Calu3 (cell line): ENCODE measurements around the gene C20orf96. TPM values are rescaled to one million over a fixed set of nuclear protein-coding genes. Genes with fewer than 3 reads are reported as not detected.

ENCODE experiments used
- BruUV-seq: library from RNA; stranded (reverse); fragments of 400-500 nt; replicated peaks from 2 replicates; lab custom pipeline; 2021; lab: Mats Ljungman, UMichigan
- CTCF ChIA-PET: fragments of 300-600 bp; sonication (Branson Sonifier 250); formaldehyde crosslinking; loops from one replicate; lab custom pipeline; 2022; ENCODE audit warnings: antibody characterized with exemption; lab: Charles Lee
- DNase-seq: peaks from one replicate; pipeline ENCODE4 v3.0.0; 2022
- H3K27ac Mint-ChIP-seq: one replicate; pipeline ENCODE4 v1.8.0; 2022; ENCODE audit warnings: mixed read lengths; ENCODE audit not compliant: unreplicated experiment
- H3K27me3 Mint-ChIP-seq: one replicate; pipeline ENCODE4 v1.8.0; 2022; ENCODE audit warnings: mixed read lengths; ENCODE audit not compliant: unreplicated experiment
- H3K36me3 Mint-ChIP-seq: one replicate; pipeline ENCODE4 v1.8.0; 2022; ENCODE audit warnings: mild to moderate bottlenecking, moderate library complexity, mixed read lengths; ENCODE audit not compliant: insufficient read depth, unreplicated experiment
- H3K4me1 Mint-ChIP-seq: one replicate; pipeline ENCODE4 v1.8.0; 2022; ENCODE audit warnings: mild to moderate bottlenecking, low read depth, mixed read lengths; ENCODE audit not compliant: unreplicated experiment
- H3K4me3 Mint-ChIP-seq: one replicate; pipeline ENCODE4 v1.8.0; 2022; ENCODE audit warnings: mild to moderate bottlenecking, low read depth, moderate library complexity, mixed read lengths; ENCODE audit not compliant: unreplicated experiment
- H3K9me3 Mint-ChIP-seq: one replicate; pipeline ENCODE4 v1.8.0; 2022; ENCODE audit warnings: low read depth, mixed read lengths; ENCODE audit not compliant: unreplicated experiment
- CTCF ChIP-seq: fragments of 200-600 bp; IDR thresholded peaks from one replicate; pipeline ENCODE4 v1.8.0; 2022; ENCODE audit warnings: antibody characterized with exemption; ENCODE audit not compliant: unreplicated experiment
- intact Hi-C: fragments of 100-400 bp; cut with micrococcal nuclease; formaldehyde crosslinking; loops from one replicate; pipeline ENCODE4 v1.10.0; 2022; ENCODE audit not compliant: unreplicated experiment
- total RNA-seq: library from RNA; stranded (reverse); gene quantifications from 2 replicates; pipeline ENCODE4 v1.2.3, GENCODE V29; 2022

C20orf96 gene
- total RNA-seq, 1 experiment from 2014 or later = 7.3 TPM

- H3K4me3 Mint-ChIP-seq = no peak overlapping the region
- no peak for TF ChIP-seq CTCF
- no peaks in the 10 kb centered on the region for H3K27me3 Mint-ChIP-seq
Observed at GRCh38 chr20:237929-238328, 52.6 kb downstream of the C20orf96 start.

GRCh38 chr20:237489-237888, 53.1 kb downstream of the C20orf96 start:
- Mint-ChIP-seq H3K27me3 (no peaks in the 10 kb centered on the region), H3K27ac (no peak overlapping the region), H3K4me1 (no peaks in the 10 kb centered on the region), H3K36me3 (no peaks in the 10 kb centered on the region), H3K4me3 (no peak overlapping the region), H3K9me3 (no peaks in the 10 kb centered on the region)
- DNase-seq = no peak
- TF ChIP-seq CTCF = no peak
- intact Hi-C loops = no loop called here
- CTCF ChIA-PET = no interaction called here
- BruUV-seq = no TSS peak

More at GRCh38 chr20:237929-238328, 52.6 kb downstream of the C20orf96 start:
- intact Hi-C loops = no loop called here
- BruUV-seq = no TSS peak
- CTCF ChIA-PET = no interaction called here
- Mint-ChIP-seq H3K36me3 (no peaks in the 10 kb centered on the region), H3K27ac (no peak overlapping the region), H3K9me3 (no peaks in the 10 kb centered on the region), H3K4me1 (no peaks in the 10 kb centered on the region)
- no peak for DNase-seq

GRCh38 chr20:235891-236290, 54.7 kb downstream of the C20orf96 start:
- no peaks in the 10 kb centered on the region for H3K36me3 Mint-ChIP-seq
- H3K27ac Mint-ChIP-seq = no peak overlapping the region
- H3K4me1 Mint-ChIP-seq = no peaks in the 10 kb centered on the region
- no peaks in the 10 kb centered on the region for H3K9me3 Mint-ChIP-seq
- peak; percentile 9 for DNase-seq
- no peak for TF ChIP-seq CTCF
- no peak overlapping the region for H3K4me3 Mint-ChIP-seq
- H3K27me3 Mint-ChIP-seq = no peaks in the 10 kb centered on the region
- CTCF ChIA-PET = no interaction called here
- BruUV-seq = no TSS peak
- intact Hi-C loops = no loop called here

- no peaks in the 10 kb centered on the region for H3K9me3 Mint-ChIP-seq
- H3K36me3 Mint-ChIP-seq = no peaks in the 10 kb centered on the region
- H3K27ac Mint-ChIP-seq = no peak overlapping the region
- no peak for TF ChIP-seq CTCF
- no peak for DNase-seq
- intact Hi-C loops = no loop called here
- H3K4me3 Mint-ChIP-seq = no peak overlapping the region
- no peaks in the 10 kb centered on the region for H3K4me1 Mint-ChIP-seq
- CTCF ChIA-PET = no interaction called here
- BruUV-seq = no TSS peak
- H3K27me3 Mint-ChIP-seq = peaks cover 61% of the 10 kb centered on the region
Observed at GRCh38 chr20:227439-228105, 63.0 kb downstream of the C20orf96 start.
